Measurements from ENCODE around the gene SEC22B.
"Not testable (repeated sequence)": the region's sequence is repeated elsewhere in the genome, so short reads cannot be mapped to it uniquely, and the experiment has no call there.

Gene SEC22B

DNA sequence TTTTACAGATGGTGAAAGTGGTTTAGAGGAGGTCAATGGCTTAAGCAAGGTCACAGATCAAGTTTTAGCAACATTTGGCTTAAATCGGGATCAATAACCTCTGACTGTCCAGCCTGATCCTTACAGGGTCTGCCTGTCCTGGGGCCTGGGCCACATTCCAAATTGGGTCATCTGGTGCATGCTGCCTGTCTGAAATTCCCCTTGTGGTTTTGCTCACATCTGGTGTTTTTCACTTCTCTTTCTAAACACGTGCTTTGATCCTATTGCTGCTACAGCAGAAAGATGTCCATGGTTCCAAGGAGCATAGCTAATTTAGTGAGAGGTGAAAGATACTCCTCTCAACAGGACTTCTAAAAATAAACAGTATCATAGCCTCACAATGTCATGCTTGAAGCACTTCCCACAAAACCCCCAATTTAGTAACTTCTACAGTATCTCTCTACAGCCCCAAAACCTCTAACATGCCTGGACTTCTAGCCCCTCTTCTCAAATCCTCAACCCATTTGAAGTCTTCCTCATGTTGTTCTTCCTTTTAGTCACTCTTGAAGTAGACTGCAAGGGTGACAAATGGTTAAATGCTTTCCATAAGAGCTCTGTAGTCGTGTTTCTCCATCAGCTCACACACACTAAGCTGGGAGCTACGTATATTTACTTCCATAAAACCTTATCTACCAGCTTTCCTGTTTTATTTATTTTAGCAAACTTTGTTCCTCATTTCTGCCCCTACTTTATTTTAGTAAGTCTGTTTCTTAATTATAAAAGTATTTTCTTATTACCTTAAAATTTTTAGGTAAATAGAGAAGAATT is 58.7 kb downstream of the SEC22B start:
- not testable (repeated sequence) for DNase-seq (ENCODE audit: low read depth in 3 of 3, low spot score in 1 of 3)

DNA sequence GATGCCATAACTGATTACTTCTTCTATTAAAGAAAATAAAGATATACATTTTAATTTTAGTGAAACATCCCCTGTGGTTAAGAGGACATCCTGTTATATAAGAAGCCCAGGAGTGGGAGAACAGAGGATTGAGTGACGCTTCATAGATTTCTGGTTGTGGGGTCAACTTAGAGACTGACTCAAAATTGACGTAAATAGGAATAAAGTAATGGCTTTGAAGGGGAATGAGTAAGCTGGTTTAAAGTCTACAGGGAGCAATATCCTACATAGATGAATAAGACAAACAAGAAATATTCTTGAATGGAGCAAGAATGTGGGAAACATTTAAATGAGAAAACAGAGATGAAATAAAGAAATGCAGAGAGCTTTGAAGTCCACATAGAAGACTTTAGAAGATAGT is 60.2 kb downstream of the SEC22B start:
- DNase-seq (ENCODE audit: low read depth in 3 of 3, low spot score in 1 of 3), result not testable (repeated sequence)

DNA sequence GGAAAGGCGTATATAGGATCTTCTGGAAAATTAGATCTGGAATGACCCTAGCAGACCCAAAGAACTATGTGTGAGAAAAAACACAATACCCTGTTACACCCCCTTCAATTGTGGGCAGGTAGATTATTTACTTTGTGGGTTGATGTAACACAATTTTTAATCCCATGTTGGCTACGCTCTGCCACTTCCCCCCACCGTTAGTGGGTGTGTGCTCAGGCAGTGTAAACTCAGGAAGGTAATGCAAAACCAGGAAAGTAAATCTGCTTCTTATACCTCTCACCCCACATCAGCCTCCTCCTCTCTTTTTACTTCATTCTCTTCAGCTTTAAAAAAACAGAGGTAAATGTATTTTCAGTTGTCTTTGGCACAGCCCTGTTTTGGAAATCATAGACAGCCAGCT is 63.2 kb downstream of the SEC22B start:
- DNase-seq (ENCODE audit: low read depth in 3 of 3, low spot score in 1 of 3), result not testable (repeated sequence)

DNA sequence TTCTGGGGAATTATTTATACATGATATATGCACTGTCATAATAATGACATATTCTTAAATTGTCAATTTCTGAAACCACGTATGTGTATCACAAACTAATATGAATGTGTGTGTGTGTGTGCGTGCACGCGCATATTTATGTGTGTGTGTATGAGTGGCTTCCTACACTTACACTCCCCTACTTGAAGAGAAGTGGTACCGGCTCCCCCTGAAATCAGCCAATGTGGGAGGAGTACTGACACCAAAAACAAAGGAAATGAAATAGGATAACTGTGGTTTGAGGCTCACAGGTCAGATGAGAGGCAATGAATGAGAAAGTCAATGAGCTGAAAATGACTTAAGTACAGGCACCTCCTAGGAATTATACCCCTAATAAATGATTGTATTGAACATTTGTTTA is 64.1 kb downstream of the SEC22B start:
- not testable (repeated sequence) for DNase-seq (ENCODE audit: low read depth in 3 of 3, low spot score in 1 of 3)

DNA sequence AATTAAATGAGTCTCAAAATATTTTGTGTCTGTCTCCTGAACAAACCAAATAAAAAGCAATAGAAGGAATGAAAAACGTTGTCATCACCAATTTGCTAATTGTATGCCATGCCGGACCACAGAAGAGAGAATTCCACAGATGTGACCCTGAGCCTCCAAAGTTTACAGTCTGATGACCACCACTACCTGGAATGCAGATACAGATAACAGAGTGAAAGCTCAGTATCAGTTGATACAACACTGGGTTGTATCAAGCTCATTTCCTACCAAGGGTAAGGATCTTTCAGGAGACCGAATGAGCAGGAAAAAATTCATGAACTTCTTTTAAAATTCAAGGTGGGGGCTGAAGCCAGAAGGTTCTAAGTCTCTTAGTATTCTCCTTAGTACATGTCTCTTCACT is 64.5 kb downstream of the SEC22B start:
- DNase-seq (ENCODE audit: low read depth in 3 of 3, low spot score in 1 of 3), result not testable (repeated sequence)

DNA sequence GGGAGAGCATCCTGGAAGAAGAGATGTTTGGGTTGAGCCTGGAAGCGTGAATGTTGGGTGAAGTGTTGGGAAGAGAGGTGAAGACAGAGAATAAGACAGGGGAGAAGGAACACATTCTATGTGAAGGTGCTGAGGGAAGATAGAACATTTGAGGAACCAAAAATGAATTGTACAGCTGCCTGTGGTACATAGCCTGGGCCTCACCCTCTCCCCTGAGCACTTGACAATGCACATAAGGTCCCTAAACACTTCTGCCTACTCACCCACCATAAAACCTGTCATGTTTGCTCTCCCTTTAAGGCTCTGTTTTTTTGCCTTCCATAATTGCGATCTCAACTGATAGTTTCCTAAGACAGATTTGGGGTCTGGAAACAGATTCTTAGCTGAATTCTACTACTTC is 65.3 kb downstream of the SEC22B start:
- not testable (repeated sequence) for DNase-seq (ENCODE audit: low read depth in 3 of 3, low spot score in 1 of 3)

DNA sequence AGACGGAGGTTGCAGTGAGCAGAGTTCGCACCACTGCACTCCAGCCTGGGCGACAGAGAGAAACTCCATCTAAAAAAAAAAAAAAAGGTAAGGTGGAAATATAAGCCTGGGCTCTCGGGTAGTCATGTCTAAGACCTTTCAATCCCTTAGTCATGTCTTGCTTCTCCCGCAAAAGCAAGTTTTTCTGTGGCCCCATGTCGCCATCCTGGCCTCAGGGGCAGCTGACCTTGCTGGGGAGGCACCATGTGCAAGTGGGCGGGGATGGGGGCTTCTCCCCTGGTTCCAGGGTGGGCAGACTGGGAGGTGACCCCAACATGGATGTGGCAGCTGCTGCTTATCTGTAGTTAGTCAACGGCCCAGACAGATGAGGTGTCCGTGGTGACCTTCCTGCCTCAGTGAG is 66.7 kb downstream of the SEC22B start:
- DNase-seq (ENCODE audit: low read depth in 3 of 3, low spot score in 1 of 3), result not testable (repeated sequence)

DNA sequence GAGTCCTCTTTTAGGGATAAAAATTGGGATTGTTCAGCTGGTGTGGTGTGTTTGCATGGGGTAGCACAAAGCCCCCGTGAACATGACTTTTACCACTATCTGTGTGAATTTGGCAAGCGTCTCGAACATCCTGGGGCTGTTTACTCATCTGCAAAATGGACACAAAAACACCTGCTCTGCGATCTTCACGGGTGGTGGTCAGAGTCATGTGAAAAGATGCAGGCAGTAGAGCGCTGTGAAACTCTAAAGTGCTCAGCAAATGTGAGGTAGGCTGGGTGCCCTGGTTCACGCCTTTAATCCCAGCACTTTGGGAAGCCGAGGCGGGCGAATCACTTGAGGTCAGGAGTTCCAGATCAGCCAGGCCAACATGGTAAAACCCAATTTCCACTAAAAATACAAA is 67.1 kb downstream of the SEC22B start:
- not testable (repeated sequence) for DNase-seq (ENCODE audit: low read depth in 3 of 3, low spot score in 1 of 3)

DNA sequence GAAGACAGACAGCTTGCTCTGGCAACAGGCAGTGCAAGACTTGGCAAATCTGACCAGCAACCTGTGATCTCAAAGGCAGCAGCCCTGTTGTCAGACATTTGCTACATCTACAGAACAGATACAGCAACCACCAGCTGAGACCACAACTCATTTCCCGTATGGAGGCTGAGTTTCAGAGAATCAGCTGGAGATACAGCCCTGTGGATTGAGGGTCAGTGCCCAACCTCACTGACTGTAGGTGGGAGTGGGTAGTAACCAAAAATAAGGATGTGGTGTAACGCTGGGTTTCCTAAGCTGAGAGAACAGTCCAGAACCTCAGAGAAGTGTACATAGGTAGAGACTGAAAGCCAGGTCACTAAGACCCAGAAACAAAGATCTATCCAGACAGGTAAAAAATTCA is 71.0 kb downstream of the SEC22B start:
- DNase-seq (ENCODE audit: low read depth in 3 of 3, low spot score in 1 of 3), result not testable (repeated sequence)

DNA sequence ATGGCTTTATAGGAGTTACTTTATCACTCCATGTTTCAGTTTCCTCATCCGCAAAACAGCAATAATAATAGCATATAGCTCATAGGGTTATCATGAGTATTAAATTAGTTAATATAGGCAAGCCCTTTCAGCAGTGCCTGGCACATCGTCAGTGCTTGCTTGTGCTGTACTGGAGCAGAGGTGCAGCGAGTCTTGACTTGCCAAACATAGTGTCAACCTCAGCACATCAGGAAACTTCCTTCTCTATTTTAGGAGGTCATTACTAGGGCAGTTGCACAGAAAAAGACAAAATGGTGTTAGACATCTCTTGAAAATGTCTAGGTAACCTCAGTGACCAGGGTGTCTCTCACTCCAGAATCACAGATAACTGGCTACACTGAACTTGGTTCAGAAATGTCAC is 72.6 kb downstream of the SEC22B start:
- DNase-seq (ENCODE audit: low read depth in 3 of 3, low spot score in 1 of 3), result not testable (repeated sequence)

DNA sequence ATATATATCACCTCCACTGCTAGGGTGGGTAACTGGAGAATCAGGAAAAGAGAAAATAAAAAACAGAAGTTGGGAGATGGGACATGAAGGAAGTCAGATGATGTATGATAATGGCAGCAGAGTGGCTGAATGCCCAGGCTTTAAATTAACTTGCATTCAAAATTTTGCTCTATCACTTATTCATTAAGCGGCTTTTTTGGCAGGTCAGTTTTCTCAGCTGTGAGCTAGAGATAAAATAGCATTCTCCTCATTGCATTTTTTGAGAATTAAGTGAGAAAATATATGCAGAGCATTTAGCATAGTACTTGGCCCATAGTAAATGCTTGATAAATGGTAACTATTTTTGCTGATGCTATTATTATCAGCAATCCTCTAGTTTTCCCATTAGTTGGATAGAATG is 74.7 kb downstream of the SEC22B start:
- not testable (repeated sequence) for DNase-seq (ENCODE audit: low read depth in 3 of 3, low spot score in 1 of 3)
